Right atrium auricular region (tissue), 2 donors: Measurements from ENCODE around the gene TRPC4. TPM values are rescaled to one million over a fixed set of nuclear protein-coding genes. Genes with fewer than 3 reads are reported as not detected.

Experiments used
- DNase-seq: peaks from one replicate; pipeline ENCODE4 v3.0.0-alpha.2; 2019; ENCODE audit warnings: low spot score
- H3K27ac ChIP-seq, 2 donors: fragments of 200-600 bp; sonication (generic); 1 replicate in 1 of 2; 2 replicates in 1 of 2; pipeline ENCODE4 v1.5.1; 2016 to 2019
- H3K27me3 ChIP-seq, 2 donors: fragments of 200-600 bp; sonication (generic); one replicate each; pipeline versions ENCODE4 v1.5.1 to v1.6.0; 2017 to 2019
- H3K36me3 ChIP-seq: fragments of 200-600 bp; sonication (generic); one replicate; pipeline ENCODE4 v1.5.1; 2016
- H3K4me1 ChIP-seq, 2 donors: fragments of 200-600 bp; sonication (generic); one replicate each; pipeline versions ENCODE4 v1.5.1 to v1.6.0; 2017 to 2019
- H3K4me3 ChIP-seq, 2 donors: fragments of 200-600 bp; sonication (generic); 1 replicate in 1 of 2; 2 replicates in 1 of 2; pipeline ENCODE4 v1.5.1; 2017 to 2019; ENCODE audit warnings: mild to moderate bottlenecking in 1 of 2, moderate library complexity in 1 of 2
- H3K9me3 ChIP-seq, 2 donors: fragments of 200-600 bp; sonication (generic); one replicate each; pipeline ENCODE4 v1.5.1; 2019
- CTCF ChIP-seq, 2 donors: fragments of 200-600 bp; sonication (generic); IDR thresholded peaks; one replicate each; pipeline ENCODE4 v1.5.1; 2019; ENCODE audit warnings: antibody characterized with exemption in 2 of 2
- total RNA-seq, 2 donors: library from RNA; depleted of rRNA; stranded (reverse); fragments of >200 nt; gene quantifications; one replicate each; pipeline ENCODE4 v1.1.0, GENCODE V29; 2016

Gene TRPC4
- total RNA-seq, 2 donors from 2014 or later, result 0.48 to 1.7 TPM

GRCh38 chr13:37716420-37717195 lies 153.0 kb downstream of the TRPC4 start:
- Histone ChIP-seq H3K4me1 (no peaks in the 10 kb centered on the region), H3K36me3 (no peaks in the 10 kb centered on the region), H3K27me3 (no peaks in the 10 kb centered on the region), H3K4me3 (no peak overlapping the region), H3K27ac (peak overlapping the region in 1 of 2 donors; percentile 37), H3K9me3 (peaks cover 0 to 4% of the 10 kb centered on the region in 2 donors)
- no peak for TF ChIP-seq CTCF (IDR thresholded peaks at IDR 0.05)
- no peak for DNase-seq

GRCh38 chr13:37715606-37716015 lies 154.0 kb downstream of the TRPC4 start:
- peaks cover 0 to 4% of the 10 kb centered on the region in 2 donors for H3K9me3 ChIP-seq
- no peaks in the 10 kb centered on the region for H3K27me3 ChIP-seq
- H3K36me3 ChIP-seq, result no peaks in the 10 kb centered on the region
- no peak overlapping the region for H3K4me3 ChIP-seq
- H3K4me1 ChIP-seq, result no peaks in the 10 kb centered on the region
- H3K27ac ChIP-seq, result peak overlapping the region in 1 of 2 donors; percentile 37
- DNase-seq, result no peak
- TF ChIP-seq CTCF (IDR thresholded peaks at IDR 0.05), result no peak

GRCh38 chr13:37709318-37709717 lies 160.3 kb downstream of the TRPC4 start:
- H3K27me3 ChIP-seq, result no peaks in the 10 kb centered on the region
- no peaks in the 10 kb centered on the region for H3K9me3 ChIP-seq
- TF ChIP-seq CTCF (IDR thresholded peaks at IDR 0.05), result no peak
- DNase-seq, result no peak
- H3K27ac ChIP-seq, result no peak overlapping the region
- H3K4me1 ChIP-seq, result no peaks in the 10 kb centered on the region
- H3K4me3 ChIP-seq, result no peak overlapping the region
- H3K36me3 ChIP-seq, result no peaks in the 10 kb centered on the region

DNA sequence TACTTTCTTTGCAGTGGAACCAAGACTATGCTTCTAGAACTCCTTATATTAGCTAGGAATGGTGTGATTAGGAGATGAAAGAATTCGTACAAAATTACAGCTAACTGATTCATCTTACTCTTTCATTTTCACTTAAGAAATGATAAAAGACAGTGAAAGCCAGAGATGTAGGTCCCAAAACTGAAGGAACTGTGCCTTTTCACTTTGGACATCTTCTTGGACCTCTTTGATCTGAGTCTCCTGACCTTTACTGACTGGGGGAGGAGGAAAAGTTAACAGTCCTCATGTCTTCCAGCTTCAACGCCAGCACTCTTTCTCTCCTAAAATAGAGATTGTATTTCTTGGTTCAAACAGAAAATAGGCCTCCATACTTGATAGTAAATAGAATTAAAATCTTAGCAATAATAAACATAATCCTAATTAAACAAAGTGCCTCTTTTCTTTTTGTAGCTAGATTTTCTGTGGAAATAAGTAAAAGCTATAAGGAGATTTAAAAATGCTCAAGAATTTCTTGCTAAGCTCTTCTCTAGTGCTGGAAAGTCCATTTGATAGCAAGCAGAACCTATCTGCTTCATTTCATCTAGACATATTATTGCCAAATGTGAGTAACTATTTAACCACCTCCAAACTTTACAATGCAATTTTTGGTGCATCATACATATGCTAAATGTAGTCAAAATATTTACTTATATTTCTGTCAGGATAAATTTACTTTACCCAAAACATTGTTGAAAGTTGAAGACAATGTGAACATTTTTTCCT lies 161.7 kb downstream of the TRPC4 start:
- Histone ChIP-seq H3K9me3 (no peaks in the 10 kb centered on the region), H3K27ac (no peak overlapping the region), H3K4me1 (no peaks in the 10 kb centered on the region), H3K36me3 (no peaks in the 10 kb centered on the region), H3K4me3 (no peak overlapping the region), H3K27me3 (no peaks in the 10 kb centered on the region)
- TF ChIP-seq CTCF (IDR thresholded peaks at IDR 0.05), result no peak
- no peak for DNase-seq

- Histone ChIP-seq H3K4me3 (no peak overlapping the region), H3K9me3 (no peaks in the 10 kb centered on the region), H3K36me3 (no peaks in the 10 kb centered on the region), H3K27ac (no peak overlapping the region), H3K4me1 (no peaks in the 10 kb centered on the region), H3K27me3 (no peaks in the 10 kb centered on the region)
- TF ChIP-seq CTCF (IDR thresholded peaks at IDR 0.05), result no peak
- DNase-seq, result no peak
Observed at GRCh38 chr13:37706041-37706440, 163.5 kb downstream of the TRPC4 start.
